K562 (cell line): Measurements from ENCODE around the gene ANKRD10. TPM values are rescaled to one million over a fixed set of nuclear protein-coding genes. Genes with fewer than 3 reads are reported as not detected.
A peak's percentile ranks its signal among the peaks of the same experiment; 100 is the strongest.

Experiments
- ATAC-seq: fragments of 200-7000 bp; cut with Tn5 transposase; 3 replicates; pipeline ENCODE4 v1.9.1; 2020; ENCODE audit warnings: moderate library complexity
- BruUV-seq: library from RNA; stranded (reverse); fragments of 400-500 nt; replicated peaks from 2 replicates; lab custom pipeline; 2021; lab: Mats Ljungman, UMichigan
- CTCF ChIA-PET: fragments of 300-600 bp; formaldehyde crosslinking; extraction: SDS; loops from one replicate; lab custom pipeline; 2021; ENCODE audit warnings: low intra/inter-chr PET ratio; lab: Yijun Ruan, JAX
- POLR2A ChIA-PET: fragments of 300-600, 350-650 bp; sonication (Branson Sonifier 250); formaldehyde crosslinking; extraction: SDS; loops from one replicate; lab custom pipeline; 2021; ENCODE audit warnings: antibody characterized with exemption, inconsistent platforms; lab: Yijun Ruan, JAX
- DNase-seq, 4 experiments: peaks; one replicate each; pipeline versions ENCODE4 v3.0.0 to v3.0.0-alpha.2; 2011 to 2018; ENCODE audit warnings: low spot score in 3 of 4, mixed read lengths in 3 of 4; ENCODE audit errors: extremely low read depth in 1 of 4
- FAIRE-seq: peaks from 2 replicates; lab custom pipeline; 2011; peaks lifted over from hg19 to GRCh38; lab: Jason Lieb, UNC
- H2AFZ ChIP-seq: 2 replicates; pipeline ENCODE4 v1.6.0; 2011; ENCODE audit warnings: low read depth, low read length, control low read depth, inconsistent platforms
- H3K27ac ChIP-seq: fragments of 200-600 bp; 3 replicates; pipeline ENCODE4 v1.8.0; 2011; ENCODE audit warnings: low read depth, mild to moderate bottlenecking, control low read depth, inconsistent platforms, low read length, moderate library complexity, mixed read lengths; ENCODE audit errors: extremely low read depth
- H3K27me3 ChIP-seq, 2 experiments: fragments of 300-600 bp in 1 of 2; 2 replicates in 1 of 2; 3 replicates in 1 of 2; pipeline versions ENCODE4 v1.6.0 to v1.8.0; 2011; ENCODE audit warnings: inconsistent platforms in 2 of 2, low read length in 2 of 2, mild to moderate bottlenecking in 1 of 2, mixed read lengths in 1 of 2, moderate library complexity in 1 of 2; ENCODE audit not compliant: control insufficient read depth in 2 of 2, insufficient read depth in 2 of 2
- H3K36me3 ChIP-seq: fragments of 300-600 bp; 3 replicates; pipeline ENCODE4 v1.8.0; 2011; ENCODE audit warnings: mild to moderate bottlenecking, low read length, inconsistent platforms; ENCODE audit not compliant: control insufficient read depth, insufficient read depth
- H3K4me1 ChIP-seq, 2 experiments: fragments of 200-600 bp in 1 of 2; replicated peaks in 1 of 2; 2 replicates in 1 of 2; 3 replicates in 1 of 2; pipeline versions ENCODE4 v1.5.1 to v1.8.0; 2011; ENCODE audit warnings: inconsistent platforms in 2 of 2, low read length in 2 of 2, mild to moderate bottlenecking in 1 of 2, mixed read lengths in 1 of 2, moderate library complexity in 1 of 2; ENCODE audit not compliant: control insufficient read depth in 2 of 2, insufficient read depth in 2 of 2
- H3K4me2 ChIP-seq: 2 replicates; pipeline ENCODE4 v1.6.1; 2011; ENCODE audit warnings: low read length, control low read depth, inconsistent platforms, mixed read lengths; ENCODE audit not compliant: insufficient read depth
- H3K4me3 ChIP-seq: fragments of 200-600 bp; sonication (generic), shearing (Covaris generic); 2 replicates; pipeline ENCODE4 v1.5.1; 2016; ENCODE audit warnings: control low read depth, inconsistent platforms
- H3K79me2 ChIP-seq: fragments of 200-600 bp; 3 replicates; pipeline ENCODE4 v1.8.0; 2011; ENCODE audit warnings: low read length, inconsistent platforms; ENCODE audit not compliant: control insufficient read depth, insufficient read depth
- H3K9ac ChIP-seq, 2 experiments: 2 replicates each; pipeline versions ENCODE4 v1.6.0 to v1.6.1; 2011; ENCODE audit warnings: low read depth in 2 of 2, low read length in 2 of 2, control low read depth in 1 of 2, inconsistent platforms in 1 of 2, mild to moderate bottlenecking in 1 of 2, mixed read lengths in 1 of 2; ENCODE audit not compliant: insufficient read depth in 1 of 2
- H3K9me1 ChIP-seq: one replicate; pipeline ENCODE4 v1.6.0; 2011; ENCODE audit warnings: inconsistent platforms, mild to moderate bottlenecking, low read length, moderate library complexity; ENCODE audit not compliant: control insufficient read depth, insufficient read depth
- H3K9me3 ChIP-seq: replicated peaks from 2 replicates; pipeline ENCODE4 v1.5.1; 2011; ENCODE audit warnings: low read depth, low read length, inconsistent platforms; ENCODE audit not compliant: control insufficient read depth, insufficient read depth
- H4K20me1 ChIP-seq: replicated peaks from 2 replicates; pipeline ENCODE4 v1.6.1; 2011; ENCODE audit warnings: low read length, inconsistent platforms, mixed read lengths; ENCODE audit not compliant: control insufficient read depth, insufficient read depth
- ATF3 ChIP-seq, 2 experiments: fragments of 450-650 bp in 1 of 2; sonication (generic) in 1 of 2; formaldehyde crosslinking in 1 of 2; IDR thresholded peaks in 1 of 2; conservative IDR thresholded peaks in 1 of 2; 2 replicates each; pipeline versions ENCODE4 v1.6.1 to v1.8.1; 2016 to 2023; ENCODE audit warnings: mild to moderate bottlenecking in 2 of 2, moderate library complexity in 2 of 2, inconsistent platforms in 1 of 2, missing genetic modification reagents in 1 of 2
- CEBPG ChIP-seq, 3 experiments: fragments of 200-800 bp in 1 of 3; sonication (Bioruptor generic) in 1 of 3; sonication (generic) in 1 of 3; formaldehyde crosslinking in 1 of 3; IDR thresholded peaks in 2 of 3; conservative IDR thresholded peaks in 1 of 3; 2 replicates each; pipeline versions ENCODE4 v1.6.1 to v1.8.0; 2016 to 2022; ENCODE audit warnings: missing compliant biosample characterization in 2 of 3, missing genetic modification characterization in 2 of 3, mild to moderate bottlenecking in 1 of 3, missing genetic modification reagents in 1 of 3
- CREB3L1 ChIP-seq: fragments of 450-650 bp; IDR thresholded peaks from 2 replicates; pipeline ENCODE4 v1.6.1; 2014; ENCODE audit warnings: low read depth, mild to moderate bottlenecking, moderate library complexity, borderline replicate concordance
- CXXC5 ChIP-seq: fragments of 250-450 bp; sonication (Bioruptor Pico); IDR thresholded peaks from 2 replicates; pipeline ENCODE4 v1.8.0; 2022; ENCODE audit warnings: inconsistent platforms, mild to moderate bottlenecking, moderate library complexity
- ELF2 ChIP-seq: fragments of 250-450 bp; sonication (Bioruptor Pico); IDR thresholded peaks from 2 replicates; pipeline ENCODE4 v1.5.0; 2021; ENCODE audit warnings: mild to moderate bottlenecking
- EWSR1 ChIP-seq: fragments of 450-650 bp; IDR thresholded peaks from 2 replicates; pipeline ENCODE4 v1.6.1; 2018; ENCODE audit warnings: borderline replicate concordance, mild to moderate bottlenecking, low read depth, moderate library complexity; ENCODE audit not compliant: partially characterized antibody
- FUS ChIP-seq: fragments of 200-400 bp; formaldehyde crosslinking; optimal IDR thresholded peaks from 2 replicates; pipeline ENCODE3; 2017; ENCODE audit warnings: low read depth, low read length
- HBP1 ChIP-seq: fragments of 450-650 bp; formaldehyde crosslinking; IDR thresholded peaks from 2 replicates; pipeline ENCODE4 v1.4.0; 2022; ENCODE audit warnings: missing genetic modification characterization
- HNRNPK ChIP-seq: fragments of 200-400 bp; formaldehyde crosslinking; IDR thresholded peaks from one replicate; pipeline ENCODE4 v1.6.1; 2018; ENCODE audit warnings: mild to moderate bottlenecking, low read depth, low read length; ENCODE audit not compliant: poor library complexity, severe bottlenecking
- KHSRP ChIP-seq: fragments of 450-650 bp; IDR thresholded peaks from 2 replicates; pipeline ENCODE4 v1.6.1; 2017
- PHF20 ChIP-seq: fragments of 450-650 bp; IDR thresholded peaks from 2 replicates; pipeline ENCODE4 v1.6.1; 2018; ENCODE audit not compliant: partially characterized antibody
- PYGO2 ChIP-seq: fragments of 450-650 bp; IDR thresholded peaks from 2 replicates; pipeline ENCODE4 v1.6.1; 2016; ENCODE audit warnings: mild to moderate bottlenecking, missing genetic modification characterization, moderate library complexity, missing compliant biosample characterization
- WGBS: fragments of 100-300 bp; shearing (Covaris generic); methylation state at CpG from one replicate; pipeline ENCODE4 v1.1.6; 2016; ENCODE audit warnings: low coverage, mixed read lengths; ENCODE audit not compliant: insufficient coverage; ENCODE audit errors: missing lambda C conversion rate; 5-methylcytosine and 5-hydroxymethylcytosine counted together
- in situ Hi-C: fragments of 300-500 bp; cut with MboI; formaldehyde crosslinking; loops from 4 replicates; pipeline ENCODE4 v1.15.0; 2018; ENCODE audit warnings: inconsistent platforms, mixed read lengths
- intact Hi-C: fragments of 100-400 bp; cut with micrococcal nuclease; formaldehyde crosslinking; loops from 2 replicates; pipeline ENCODE4 v1.14.2; 2022
- polyA plus RNA-seq, 8 experiments: library from polyadenylated mRNA; depleted of rRNA in 4 of 8; stranded (reverse) in 5 of 8; unstranded in 3 of 8; fragments of >200 nt; fragmentation: Nextera tagmentation in 2 of 8; fragmentation: Illumina TruSeq in 1 of 8; extraction: Ambion mirVana in 2 of 8; extraction: Trizol in 1 of 8; gene quantifications; 2 replicates each; pipeline versions ENCODE4 v1.2.1 to v1.2.3, GENCODE V29; 2011 to 2014; ENCODE audit warnings: inconsistent platforms in 1 of 8, missing spikeins in 1 of 8
- total RNA-seq, 7 experiments: library from RNA; depleted of rRNA in 6 of 7; stranded (reverse); fragments of >200 nt in 6 of 7; fragmentation: Illumina TruSeq in 2 of 7; extraction: Trizol in 2 of 7; gene quantifications; 2 replicates each; pipeline versions ENCODE4 v1.2.1 to v1.2.3, GENCODE V29; 2011 to 2021; ENCODE audit warnings: low replicate concordance in 1 of 7

ANKRD10 gene
- total and polyA plus RNA-seq, 9 of the 15 experiments (the other 6 are each of a cell fraction or from before 2014, with no cell fraction given) = 21.7 to 183 (median 45.0) TPM

DNA sequence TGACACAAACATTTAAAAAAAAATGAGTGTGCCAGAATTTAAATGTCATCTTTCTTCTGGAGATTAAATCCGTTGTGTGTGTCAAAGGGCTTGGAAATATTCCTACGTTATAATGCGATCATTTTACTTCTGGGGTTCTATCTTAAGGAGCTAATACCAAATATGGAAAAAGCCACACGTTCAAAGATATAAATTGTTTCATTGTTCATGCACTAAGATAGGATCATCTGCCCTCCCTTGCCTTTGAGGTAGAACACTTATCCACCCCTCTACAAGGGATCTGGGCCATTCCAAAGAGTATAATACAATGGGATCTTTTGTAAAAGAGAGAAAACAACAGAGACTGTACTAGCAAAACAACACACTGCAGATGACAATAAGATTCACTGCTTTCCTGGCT is 64.9 kb downstream of the ANKRD10 start (continued):
- TF ChIP-seq CXXC5 (CRISPR knock-in tag) = no peak
- TF ChIP-seq PHF20 = no peak
- no peak for TF ChIP-seq KHSRP
- no peak for TF ChIP-seq ELF2 (CRISPR knock-in tag)
- TF ChIP-seq FUS = no peak
- TF ChIP-seq CREB3L1 = no peak
- no peak for TF ChIP-seq EWSR1
- no peak for TF ChIP-seq HNRNPK
- TF ChIP-seq PYGO2 (tag) = no peak

DNA sequence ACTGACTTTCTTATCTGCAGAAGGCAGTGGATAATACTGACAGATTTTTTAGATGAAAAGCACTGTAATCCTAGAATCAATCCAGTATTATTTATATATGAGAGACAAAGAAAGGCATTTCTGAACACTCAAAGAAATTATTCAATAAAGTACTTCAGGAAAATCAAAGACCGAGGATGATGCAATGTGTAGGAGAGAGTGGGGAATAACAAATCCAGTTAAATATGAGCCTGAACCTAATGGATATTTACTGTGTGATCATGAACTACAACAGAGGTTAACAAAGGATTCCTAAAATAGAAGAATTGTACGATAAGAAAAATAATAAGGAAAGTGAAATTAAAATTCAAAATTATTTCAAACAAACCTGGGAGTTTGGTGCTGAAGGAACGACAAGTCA is 69.3 kb downstream of the ANKRD10 start:
- Histone ChIP-seq H3K79me2 (no peaks in the 10 kb centered on the region), H3K36me3 (no peaks in the 10 kb centered on the region), H3K9me1 (no peaks in the 10 kb centered on the region), H3K9me3 (no peaks in the 10 kb centered on the region), H3K4me2 (no peak overlapping the region), H3K27ac (no peak overlapping the region), H3K27me3 (peaks cover 2 to 18% of the 10 kb centered on the region in 2 experiments; a peak in 3 of 5 replicates), H3K9ac (no peak overlapping the region), H4K20me1 (no peaks in the 10 kb centered on the region), H3K4me3 (no peak overlapping the region), H2AFZ (no peak overlapping the region), H3K4me1 (no peaks in the 10 kb centered on the region)
- DNase-seq (no peak), ATAC-seq (no peak), FAIRE-seq (no peak)
- ChIA-PET CTCF (no interaction called here), POLR2A (no interaction called here)
- 0% methylated on average over 3 of the region's 3 CpGs for WGBS
- in situ Hi-C loops = no loop called here
- intact Hi-C loops = no loop called here
- BruUV-seq = no TSS peak
- no peak for TF ChIP-seq HBP1 (CRISPR knock-in tag)
- TF ChIP-seq CEBPG (CRISPR knock-in tag; IDR thresholded peaks at IDR 0.05) = no peak
- peak; percentile 44 to 63; a peak in 1 of 4 replicates for TF ChIP-seq CEBPG (tag; conservative IDR thresholded peaks at IDR 0.05 in 1 of 2, IDR thresholded peaks at IDR 0.05 in 1 of 2)
- TF ChIP-seq ATF3 (IDR thresholded peaks at IDR 0.05) = peak; percentile 57
- TF ChIP-seq ATF3 (CRISPR knock-in tag; conservative IDR thresholded peaks at IDR 0.05) = no peak
